GDM1 (cell line): Measurements from ENCODE around the gene FLACC1.
"Not testable (repeated sequence)": the region's sequence is repeated elsewhere in the genome, so short reads cannot be mapped to it uniquely, and the experiment has no call there.

Experiments
- DNase-seq: peaks from one replicate; lab custom pipeline; 2025; lab: John Stamatoyannopoulos, UW

Gene FLACC1, protein sequence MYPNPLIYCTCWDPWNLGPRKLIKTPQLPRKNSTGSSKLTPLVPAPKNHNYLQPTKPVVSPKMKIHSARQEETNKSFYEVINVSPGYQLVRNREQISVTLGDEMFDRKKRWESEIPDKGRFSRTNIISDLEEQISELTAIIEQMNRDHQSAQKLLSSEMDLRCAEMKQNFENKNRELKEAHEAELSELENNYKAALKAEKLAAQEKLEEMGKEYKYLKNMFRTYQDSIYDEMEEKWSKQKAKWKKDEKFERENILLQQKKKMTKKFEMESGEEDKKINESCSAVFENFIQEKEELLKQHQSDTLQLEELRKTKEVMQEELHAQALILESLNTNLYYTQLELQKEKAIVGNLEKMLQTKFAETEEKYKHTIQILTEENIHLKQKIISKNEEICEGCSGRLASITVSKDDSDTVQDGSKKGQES

DNA sequence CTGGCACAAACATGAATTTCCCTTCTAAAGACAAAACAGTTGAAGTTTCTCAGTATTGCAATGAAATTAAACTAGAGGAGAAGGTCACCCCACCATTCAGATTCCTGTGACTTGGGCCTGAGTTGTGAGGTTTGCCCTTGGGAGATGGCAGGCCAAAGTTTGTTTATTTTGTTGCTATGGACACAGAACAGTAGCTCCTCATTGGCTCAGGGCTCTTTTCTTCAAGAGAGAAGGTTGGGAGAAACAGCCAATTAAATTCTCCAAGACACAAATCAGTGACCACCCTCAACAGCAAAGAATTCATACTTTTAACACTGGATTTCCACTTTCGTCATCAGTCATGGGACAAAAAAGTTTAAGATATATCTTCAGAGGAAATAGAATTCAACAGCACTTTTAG is at the start of gene FLACC1:
FLACC1 (minus strand) TSS at position 125 of the 400 bp plus-strand sequence. CDS start 5,941 bp downstream, outside the sequence.
- DNase-seq, result no peak

DNA sequence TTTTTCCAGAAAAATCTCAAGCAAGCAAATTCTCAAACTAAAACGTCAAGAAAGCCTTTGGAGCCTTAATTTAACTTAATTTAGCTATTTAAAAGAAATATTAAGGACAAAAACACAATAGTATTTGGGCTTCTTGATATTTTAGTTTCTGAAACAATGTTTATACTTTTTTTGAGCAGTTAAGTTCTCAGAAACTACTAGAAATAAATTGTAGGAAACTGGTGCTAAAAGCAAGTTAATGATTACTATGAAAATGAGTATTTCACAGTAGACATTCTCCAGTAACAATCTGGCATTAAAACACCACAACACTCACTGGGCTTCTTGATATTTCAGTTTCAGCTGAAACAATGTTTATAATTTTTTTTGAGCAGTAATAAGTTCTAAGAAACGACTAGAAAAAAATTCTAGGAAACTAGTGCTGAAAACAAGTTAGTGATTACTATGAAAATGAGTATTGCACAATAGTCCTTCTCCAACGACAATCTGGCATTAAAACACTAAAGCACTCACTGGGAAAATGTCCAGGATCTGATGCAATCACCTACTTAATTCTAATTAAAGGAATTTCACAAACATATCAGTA is 49.0 kb upstream of the FLACC1 start:
- no peak for DNase-seq

DNA sequence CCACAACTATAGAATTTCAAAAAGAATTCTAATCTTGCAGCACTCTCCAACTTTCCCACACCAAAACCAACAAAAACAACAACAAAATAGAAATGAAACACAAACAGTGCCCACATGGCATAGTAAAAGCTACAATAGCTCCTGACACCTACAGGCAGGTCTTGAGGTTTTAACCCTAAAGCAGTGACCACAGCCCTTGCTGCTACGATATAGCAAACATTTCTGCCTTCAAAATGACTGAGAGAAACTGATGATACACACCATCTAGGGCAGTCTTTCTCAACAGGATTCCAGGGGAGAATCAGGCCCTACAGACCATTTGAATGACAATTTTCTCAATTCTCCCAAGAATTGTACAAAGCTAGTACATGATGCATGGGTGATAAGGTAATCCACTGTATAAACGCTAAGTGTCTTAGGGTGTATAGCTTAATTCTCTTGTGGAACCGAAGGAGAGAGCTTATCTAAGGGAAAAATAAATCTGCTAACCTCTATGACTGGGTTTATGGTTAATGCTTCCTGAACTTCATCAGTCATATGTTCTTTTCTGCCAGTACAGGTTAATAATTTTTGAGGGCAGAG is 47.6 kb upstream of the FLACC1 start:
- no peak for DNase-seq

DNA sequence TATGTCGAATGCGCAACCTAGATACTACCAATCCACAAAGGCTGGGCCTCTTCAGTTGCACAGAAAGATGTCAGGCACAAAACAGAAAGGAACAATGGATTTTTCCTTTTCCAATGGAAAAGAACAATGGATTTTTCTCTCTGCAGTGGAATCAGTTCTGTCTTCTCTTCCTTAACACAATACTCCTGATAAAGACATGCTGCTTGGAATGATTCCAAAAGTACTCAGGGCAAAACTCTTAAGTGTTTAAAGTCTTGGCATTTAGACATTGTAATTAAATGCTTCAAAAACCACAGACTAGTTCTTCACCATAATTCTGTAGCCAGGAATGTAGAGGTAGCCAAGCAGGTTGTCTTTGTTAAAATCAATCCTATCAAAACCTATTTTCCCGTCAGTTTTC is 46.7 kb upstream of the FLACC1 start:
- no peak for DNase-seq

DNA sequence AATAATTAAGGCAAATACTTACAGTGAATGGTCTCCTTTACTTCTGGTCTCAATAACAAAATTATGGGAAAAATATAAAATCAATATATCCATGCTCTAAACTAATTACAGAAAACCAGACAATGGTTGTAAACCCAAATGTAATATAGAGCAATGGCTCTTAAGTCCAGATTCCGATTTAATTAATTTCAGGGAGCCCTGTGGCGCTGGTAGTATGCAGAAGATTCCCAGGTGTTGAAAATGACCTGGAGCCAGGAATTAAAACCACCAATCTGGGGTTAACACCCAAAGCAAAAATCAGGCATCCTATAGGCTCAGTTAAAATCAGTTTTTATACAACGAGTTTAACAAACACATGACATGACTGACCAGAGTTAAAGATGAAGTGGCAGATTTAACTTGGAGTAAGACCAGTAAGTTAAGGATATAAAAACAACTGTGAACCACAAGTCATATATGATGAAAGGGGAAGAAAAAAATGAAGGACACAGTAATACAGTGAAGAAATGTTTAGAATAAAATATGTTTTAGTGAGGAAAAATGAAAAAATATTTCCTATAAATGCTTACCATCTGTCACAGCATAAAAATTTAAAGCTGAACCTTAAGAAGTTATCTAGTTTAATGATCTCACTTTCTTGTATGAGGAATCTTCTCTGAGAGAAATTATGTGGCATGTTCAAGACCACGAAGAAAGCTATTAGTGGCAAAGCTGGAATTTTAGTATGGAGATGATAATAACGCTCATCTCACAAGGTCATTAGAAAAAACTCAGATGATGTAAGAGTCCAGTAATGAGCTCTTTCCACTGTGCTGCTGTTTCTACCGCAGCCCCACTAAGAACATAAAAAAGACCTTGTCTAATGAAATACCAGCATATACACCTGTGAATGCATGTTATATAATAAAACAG is 45.8 kb upstream of the FLACC1 start:
- DNase-seq, result no peak

DNA sequence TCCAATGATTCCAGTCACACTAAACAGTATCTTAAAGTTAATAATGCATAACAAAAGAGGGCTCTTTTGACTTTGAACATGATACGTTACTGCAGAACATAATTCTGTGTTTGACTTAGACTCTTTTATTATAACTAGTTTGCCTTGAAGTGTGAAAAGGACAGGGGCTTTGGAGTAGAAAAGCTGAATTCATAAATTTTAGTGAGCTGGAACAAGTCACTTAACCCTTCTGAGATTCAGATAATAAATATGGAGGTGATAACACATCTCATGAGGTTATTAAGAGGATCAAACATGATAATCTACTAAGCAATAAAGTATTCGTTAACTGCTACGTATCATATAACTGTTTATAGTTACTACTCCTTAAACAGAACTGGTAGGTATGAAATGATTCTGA is 44.7 kb upstream of the FLACC1 start:
- DNase-seq, result no peak

DNA sequence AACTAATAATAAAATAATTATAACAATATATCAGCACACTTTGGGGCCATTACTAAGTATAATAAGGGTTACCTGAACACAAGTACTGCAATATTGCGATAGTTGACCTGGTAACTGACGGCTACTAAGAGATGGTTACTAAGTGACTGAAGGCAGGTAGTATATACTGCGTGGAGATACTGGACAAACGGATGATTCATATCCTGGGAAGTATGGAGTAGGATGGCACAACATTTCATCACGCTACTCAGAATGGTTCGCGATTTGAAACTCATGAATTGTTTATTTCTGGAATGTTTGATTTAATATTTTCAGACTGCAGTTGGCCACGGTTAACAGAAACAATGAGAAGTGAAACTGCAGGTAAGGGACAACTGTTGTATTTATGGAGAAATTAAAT is 39.5 kb upstream of the FLACC1 start:
- DNase-seq, result no peak

DNA sequence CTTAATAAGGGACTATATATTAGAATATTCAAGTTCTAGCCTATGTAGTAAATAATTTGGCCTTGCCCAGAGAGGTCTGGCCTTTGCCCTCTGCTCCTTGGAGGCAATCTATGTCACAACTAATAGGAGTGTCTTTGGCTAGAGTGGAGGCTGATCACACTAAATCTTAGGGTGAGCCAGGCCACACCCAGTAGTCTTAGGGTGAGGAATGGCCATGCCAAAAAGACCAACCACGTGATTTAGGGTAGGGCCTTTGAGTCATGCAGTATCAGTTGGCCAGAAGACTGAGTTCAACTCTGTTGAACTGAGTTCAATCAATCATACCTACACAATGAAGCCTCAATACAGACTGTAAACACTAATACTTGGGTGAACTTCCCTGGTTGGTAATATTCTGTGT is 26.0 kb upstream of the FLACC1 start:
- no peak for DNase-seq

DNA sequence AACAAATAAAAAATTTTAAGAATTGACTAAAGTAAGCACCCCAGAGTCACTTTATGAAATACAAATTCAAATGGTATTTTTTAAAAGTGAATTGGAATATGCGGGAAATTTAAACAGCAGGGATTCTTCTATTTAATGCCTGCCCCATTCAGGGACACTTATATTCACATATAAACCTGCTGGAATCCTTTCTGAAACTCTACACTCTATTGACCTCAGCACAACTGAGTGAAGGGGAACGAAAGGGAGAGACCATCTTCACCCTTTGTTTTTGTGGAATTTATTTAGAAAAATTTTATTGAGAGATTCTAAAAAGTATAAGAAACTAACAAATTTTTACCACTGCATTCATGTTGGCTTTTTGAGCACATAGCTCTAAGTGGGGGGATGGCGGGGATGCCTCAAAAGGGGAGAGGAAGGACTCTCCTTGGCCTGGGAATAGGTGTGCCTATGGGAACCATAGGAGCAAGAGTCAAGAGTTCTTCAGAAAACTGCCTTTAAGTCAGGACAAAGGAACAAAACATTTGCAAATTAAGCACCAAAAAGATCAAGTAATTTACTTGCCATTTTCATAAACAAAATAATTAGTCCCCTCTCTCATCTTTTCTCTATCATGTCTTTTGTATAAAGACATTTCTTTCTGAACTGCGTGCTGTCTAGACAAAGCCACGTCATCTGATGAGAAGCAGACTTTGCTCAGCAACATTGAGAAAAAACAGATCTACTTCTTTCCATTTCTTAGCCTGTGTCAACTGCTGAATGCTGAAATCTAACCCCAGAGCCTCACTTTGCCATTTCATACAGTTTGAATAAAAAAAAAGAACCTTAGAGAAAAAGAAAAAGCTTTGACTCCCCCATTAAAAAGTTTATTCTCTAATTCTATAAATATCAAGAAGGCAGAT is 21.6 kb upstream of the FLACC1 start:
- no peak for DNase-seq

DNA sequence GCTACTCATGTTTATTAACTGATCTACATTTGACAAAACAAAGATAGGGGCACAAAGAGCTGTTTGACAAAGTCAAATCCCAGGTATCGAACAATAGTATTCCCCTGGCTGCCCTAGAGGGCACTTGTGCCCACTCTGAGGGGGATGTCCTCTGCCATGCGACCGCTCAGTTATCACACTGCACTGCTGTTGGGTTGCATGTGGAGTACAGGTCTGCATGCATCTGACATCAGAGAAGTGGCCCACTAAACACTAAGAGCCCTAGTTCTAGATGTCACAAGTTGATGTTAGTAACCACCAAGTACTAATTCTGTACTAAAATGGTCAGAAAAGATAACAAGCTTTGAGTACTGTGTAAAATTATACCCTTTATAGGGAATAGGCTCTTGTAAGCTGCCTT is 20.1 kb upstream of the FLACC1 start:
- DNase-seq, result no peak

DNA sequence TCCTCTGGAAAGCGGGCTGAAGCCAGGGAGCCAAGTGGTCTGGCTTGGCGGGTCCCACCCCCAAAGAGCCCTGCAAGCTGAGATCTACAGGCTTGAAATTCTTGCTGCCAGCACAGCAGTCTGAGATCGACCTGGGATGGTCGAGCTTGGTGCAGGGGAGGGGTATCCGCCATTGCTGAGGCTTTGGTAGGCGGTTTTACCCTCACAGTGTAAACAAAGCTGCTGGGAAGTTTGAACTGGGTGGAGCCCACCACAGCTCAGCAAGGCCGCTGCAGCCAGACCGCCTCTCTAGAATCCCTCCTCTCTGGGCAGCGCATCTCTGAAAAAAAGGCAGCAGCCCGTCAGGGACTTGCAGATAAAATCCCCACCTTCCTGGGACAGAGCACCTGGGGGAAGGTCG is 12.6 kb upstream of the FLACC1 start:
- DNase-seq, result no peak

DNA sequence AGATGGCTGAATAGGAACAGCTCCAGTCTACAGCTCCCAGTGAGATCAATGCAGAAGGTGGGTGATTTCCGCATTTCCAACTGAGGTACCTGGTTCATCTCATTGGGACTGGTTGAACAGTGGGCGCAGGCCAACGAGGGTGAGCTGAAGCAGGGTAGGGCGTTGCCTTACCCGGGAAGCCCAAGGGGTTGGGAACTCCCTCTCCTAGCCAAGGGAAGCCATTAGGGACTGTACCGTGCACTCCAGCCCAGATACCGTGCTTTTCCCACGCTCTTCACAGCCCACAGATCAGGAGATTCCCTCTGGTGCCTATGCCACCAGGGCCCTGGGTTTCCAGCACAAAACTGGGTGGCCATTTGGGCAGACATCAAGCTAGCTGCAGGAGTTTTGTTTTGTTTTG is 12.2 kb upstream of the FLACC1 start:
- not testable (repeated sequence) for DNase-seq

DNA sequence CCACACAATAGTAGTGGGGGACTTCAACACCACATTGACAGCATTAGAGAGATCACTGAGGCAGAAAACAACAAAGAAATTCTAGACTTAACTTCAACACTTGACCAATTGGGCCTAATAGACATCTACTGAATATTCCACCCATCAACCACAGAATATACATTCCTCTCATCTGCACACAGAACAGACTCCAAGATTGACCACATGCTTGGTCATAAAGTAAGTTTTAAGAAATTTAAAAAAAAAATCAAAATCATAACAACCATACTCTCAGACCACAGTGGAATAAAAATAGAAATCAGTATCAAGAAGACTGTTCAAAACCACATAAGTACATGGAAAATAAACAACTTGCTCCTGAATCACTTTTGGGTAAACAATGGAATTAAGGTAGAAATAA is 9.0 kb upstream of the FLACC1 start:
- DNase-seq, result no peak

DNA sequence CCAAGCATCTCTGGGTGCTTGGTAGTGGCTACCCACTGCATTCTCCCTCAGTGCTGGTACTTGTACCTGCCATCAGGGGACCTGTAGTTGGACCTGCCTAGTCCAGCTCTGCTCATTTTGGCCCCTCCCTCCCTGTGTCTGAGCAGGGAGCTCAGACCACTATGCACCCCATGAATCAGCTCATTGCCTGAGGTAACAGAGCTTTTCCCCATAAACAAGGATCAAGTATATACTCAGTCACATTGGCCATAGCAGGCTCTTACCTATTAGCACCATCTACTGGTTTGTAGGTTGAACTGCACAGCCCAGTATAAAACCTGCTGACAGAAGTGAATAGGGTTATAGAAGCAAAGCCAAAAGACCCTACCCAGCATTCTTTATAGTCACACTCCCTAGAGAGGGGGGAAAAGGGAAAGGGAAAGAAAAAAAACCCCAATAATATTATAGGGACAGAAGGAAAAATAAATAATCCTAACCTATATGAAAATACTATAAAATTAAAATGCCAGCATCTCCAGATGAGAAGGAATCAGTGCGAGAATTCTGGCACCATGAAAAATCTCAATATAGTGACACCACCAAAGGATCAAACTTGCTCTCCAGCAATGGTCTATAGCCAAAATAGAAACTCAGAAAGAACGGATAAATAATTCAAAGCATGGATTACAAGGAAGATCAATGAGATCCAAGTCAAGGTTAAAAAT is 6.9 kb upstream of the FLACC1 start:
- DNase-seq, result peak; percentile 47

DNA sequence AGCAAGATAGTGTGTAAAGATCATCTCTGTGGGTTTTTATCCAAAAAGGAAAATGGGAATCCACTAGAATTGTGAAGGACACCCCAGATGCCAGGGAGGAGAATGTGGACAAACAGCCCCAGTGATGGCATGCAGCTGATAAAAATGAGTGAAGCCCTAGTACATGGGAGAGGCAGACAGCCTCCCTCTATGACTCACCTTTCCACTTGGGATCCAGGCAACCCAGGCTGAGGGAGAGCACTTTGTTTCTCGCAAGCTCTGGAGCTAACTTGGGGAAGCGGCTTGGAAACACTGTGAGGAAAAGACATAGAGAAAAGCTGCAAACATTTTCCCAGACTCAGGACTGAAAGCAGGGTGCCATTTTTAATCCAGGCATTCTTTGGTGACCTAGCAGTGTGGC is 5.3 kb upstream of the FLACC1 start:
- DNase-seq, result no peak

DNA sequence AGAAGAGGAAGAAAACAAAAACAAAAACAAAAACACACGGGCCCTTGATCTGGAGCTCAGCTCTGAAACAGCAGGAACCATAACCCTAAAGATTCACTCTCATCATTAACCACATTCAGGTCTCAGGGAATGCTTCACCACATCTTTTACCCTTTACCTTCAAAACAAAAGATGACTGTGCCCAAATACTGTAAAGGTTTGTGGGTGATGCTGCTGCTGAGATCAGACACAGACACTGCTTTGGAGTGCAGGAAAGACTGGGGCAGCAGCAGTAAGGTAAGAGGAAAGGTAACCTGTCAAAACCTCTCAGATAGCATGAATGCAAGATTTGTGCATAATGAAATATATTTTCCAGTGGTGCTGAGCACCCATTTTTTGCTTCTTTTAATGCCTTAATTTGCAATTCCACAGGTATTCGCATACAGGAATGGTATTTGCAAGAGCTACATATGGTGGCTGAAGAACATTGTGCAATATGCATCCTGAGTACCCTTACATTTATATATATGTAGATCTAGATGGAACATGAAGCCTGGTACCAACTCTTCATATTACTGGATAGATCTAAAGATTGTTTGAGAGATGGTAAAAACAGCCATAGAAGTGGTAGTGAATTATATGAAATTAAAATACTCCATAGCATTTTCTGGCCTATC is 4.1 kb upstream of the FLACC1 start:
- DNase-seq, result no peak

DNA sequence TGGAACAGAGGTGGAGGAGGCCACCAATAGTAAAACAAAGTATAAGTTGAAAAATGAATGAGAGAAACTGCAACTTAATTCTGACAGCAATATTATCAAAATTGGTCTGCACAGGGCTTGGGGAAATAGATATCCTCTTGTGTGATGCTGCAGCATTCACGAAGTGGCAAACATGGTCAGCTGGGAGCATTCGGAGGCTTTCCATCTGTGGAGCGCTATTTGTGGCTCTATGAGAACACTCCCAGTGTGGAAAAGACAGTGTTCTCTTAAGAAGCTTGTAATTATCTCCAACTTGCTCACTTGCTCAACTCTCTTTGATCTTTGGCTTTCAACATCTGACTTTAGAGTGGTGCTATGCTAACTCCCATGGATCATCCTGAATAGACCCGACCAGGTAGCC is 3.1 kb upstream of the FLACC1 start:
- DNase-seq, result no peak

DNA sequence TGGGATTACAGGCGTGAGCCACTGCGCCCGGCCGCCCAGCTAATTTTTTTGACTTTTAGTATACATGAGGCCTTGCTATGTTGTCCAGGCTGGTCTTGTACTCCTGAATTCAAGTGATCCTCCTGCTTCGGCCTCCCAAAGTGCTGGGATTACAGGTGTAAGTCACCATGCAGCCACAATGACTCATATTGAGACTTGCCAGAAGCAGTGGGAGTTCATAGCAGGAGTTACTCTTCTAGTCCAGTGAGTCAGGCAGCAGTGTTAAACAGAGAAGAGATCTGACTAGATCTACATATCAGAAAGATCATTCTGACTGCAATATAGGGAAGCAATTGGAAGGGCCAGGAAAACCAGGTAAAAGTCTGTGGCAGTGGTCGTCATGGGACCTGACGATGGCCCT is 1.5 kb upstream of the FLACC1 start:
- no peak for DNase-seq

DNA sequence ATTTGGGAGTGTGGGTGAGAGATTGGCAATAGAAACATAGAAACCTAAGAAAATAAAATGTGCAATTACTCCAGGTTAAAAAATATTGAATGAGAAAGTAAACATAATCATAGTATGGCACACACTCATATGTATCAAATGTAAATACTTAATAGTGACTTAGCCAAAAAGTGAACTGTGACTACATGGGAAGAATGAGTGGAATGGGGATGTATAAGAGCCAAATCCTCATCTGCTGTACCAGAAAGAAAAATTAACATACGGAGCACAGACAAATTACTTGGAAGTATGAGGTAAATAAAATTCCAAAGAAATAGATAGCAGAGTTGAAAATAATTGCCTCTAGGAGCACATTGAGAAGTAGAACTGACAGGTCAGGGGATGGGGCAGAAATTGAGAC is 4.0 kb downstream of the FLACC1 start:
- no peak for DNase-seq

DNA sequence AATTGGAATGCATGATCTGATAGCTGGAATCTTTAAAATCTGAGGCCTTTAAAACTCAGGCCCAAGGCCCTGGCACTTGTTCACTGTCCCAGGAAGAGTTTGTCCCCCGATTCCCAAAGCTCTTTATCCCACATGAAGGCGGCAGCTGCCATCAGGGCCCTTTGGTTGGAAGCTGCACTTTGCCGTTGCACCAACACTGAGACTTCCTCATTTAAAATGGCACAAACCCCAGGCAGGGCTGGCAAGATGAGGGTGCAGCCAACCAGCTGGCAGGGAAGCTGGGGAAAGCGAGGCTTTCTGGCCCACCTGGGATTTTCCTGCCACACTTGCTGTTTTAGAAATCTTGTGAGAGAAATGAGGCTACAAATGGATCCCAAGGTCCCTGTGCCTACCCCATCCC is 6.3 kb downstream of the FLACC1 start:
- DNase-seq, result no peak
